SIG-M5 treated with dmso at 0.1 percent for 504 hours (cell line): ENCODE measurements around the gene SMLR1.
"Not testable (repeated sequence)": the region's sequence is repeated elsewhere in the genome, so short reads cannot be mapped to it uniquely, and the experiment has no call there.

Experiments used
- DNase-seq: peaks from one replicate; lab custom pipeline; 2025; ENCODE audit not compliant: unreplicated experiment; lab: John Stamatoyannopoulos, UW

The SMLR1 gene

DNA sequence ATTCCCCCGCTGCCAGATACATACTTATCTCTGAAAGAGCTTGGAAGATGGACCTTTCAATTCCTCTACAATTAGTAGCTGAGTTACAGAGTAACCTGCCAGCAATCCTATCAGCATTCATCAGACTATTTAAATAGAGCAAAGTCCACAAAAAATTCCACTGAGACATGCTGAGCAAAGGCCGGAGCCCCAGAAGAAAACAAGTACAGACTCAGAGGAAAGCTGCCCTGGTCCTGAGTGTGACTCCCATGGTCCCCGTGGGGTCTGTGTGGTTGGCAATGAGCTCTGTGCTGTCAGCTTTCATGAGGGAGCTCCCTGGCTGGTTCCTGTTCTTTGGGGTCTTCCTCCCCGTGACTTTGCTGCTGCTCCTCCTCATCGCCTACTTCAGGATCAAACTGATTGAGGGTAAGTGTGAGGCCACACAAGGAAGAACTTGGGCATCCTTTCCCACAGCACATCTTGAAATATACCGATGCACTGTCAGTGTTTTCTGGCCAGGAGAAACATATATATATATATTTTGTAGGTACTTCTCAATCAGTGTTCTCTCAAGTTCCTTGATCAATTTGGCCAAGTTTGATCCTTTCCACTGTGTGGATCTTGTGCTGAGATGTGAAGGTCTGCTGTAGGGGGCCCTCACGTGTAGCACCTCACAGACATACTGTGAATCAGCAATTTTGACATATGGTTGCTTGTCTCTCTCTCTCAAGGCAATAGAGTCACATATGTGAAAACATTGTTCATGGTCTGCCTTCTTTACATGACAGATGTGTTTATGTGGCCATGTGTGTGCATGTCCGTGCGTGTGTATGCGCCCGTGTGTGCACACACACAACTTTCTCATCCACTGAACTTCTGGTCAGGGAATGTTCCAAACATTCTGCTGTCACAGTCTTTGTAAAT lies at the start of gene SMLR1:
Gene SMLR1, plus strand, starts transcription at position 160 of the 903 bp plus-strand sequence. Its CDS starts 8 bp downstream, at position 168.
- no peak for DNase-seq

DNA sequence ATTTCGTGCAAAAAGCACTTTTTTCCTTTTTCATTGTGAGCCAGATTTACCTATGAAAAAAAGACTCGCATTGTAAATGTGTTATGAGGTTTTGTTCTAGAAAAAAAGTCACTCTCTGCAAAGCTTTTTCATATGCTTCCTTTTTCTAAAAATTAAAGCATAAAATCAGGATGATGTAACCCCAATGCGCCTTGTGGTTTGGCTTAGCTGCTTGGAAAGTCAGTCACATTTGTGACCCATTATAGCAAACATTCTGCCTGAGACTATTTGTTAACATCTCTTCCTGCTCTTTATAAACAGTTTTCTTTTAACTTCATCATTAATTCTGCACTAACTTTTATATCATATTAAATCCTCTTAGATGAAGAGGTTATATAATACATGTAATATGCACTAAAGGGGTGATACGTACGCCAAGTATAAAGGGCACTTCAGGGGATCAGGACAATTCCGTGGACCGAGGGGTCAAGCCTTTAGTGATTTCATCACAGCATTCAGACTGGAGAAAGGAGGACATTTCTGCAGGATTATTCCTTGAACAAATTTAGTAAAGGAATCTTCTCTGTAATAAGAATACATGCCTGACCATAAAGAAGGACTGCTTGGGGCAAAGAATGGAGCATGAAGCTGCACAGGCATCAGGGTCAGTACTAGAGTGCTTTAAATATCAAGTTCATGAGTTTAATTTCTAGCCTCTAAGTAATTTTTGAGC lies 48.1 kb upstream of the SMLR1 start:
- peak; percentile 24 for DNase-seq

DNA sequence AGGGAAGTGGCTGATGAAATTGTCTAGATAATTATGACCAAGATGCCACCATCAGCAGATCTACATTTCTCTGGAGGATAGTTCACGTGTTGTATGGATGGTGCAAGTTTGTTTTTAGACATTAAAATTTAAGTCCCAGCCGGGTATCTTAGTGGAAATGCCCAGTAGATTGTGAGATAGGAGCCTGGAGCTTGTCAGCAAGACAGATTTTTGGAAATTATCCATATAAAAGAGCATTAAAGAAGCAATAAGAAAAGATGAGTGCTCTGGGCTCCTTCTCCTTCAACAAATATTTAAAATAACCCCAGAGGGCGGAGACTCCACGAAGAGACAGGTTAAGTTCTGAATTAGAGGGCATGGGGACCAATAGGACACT lies 47.6 kb upstream of the SMLR1 start:
- no peak for DNase-seq

DNA sequence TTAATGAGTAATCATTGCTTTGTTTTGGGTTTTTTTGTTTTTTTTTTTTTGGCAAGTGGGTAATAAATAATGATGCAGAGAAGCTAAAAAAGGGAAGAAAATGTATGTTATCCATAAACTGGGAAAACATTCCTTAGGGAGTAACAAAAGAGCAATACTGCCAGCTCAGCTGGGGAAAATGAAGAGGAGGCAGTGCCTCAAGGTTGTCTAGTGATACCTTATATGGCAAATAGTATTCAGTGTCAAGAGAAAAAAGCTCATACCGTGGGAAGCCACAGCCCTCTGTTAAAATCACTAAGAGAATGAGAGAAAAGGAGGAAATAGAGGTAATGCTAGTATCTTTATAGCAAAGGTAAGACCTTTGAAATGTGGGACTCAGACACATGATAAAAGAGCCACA lies 47.1 kb upstream of the SMLR1 start:
- DNase-seq, result no peak

DNA sequence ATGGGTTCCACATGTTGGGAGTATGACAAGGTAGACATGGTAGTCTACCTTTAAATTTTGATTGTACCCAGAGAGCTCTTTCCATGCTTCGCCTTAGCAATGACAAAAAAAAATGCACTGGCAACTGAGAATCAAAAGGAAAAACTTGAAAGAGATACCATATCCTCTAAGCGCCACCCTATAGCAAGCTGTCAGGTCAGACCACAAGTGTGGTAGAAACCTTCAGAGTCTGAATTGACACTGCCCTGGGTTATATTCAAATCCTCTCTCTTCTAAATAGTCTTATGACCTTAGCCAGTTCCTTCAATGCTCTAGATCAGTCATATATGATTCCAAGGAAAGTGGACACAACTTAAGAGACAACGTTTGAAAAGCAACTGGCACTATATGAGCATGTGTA lies 45.6 kb upstream of the SMLR1 start:
- no peak for DNase-seq

DNA sequence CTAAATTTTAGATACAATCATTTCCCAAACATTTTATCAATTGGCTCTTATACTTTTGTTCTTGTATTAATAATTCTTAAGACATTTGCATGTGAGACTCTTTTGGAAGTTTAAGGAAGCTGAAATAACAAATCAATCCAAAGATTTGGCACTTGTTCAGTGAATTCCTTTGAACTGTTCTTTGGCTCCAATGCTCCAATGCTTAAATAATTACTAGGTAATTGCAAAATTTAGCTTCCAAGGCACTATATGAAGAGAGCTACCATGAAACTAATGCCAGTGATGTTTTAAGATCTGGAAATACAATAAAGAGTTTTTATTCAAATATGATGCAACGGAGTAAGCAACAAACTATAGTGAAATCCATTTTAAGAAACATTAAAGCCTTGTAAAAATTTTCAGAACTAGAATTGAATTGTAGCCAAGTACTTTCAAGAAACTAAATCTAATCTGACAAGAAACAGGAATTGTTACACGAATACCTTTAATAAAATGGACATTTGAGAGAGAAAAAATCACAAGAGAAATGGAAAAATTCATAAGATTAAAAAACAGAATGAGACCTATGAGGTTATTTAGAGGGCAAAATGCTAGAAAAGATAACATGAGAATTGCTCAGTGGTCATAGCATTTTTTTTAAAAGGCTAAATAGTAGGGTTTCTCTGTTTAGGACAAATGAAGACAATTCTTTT lies 43.6 kb upstream of the SMLR1 start:
- no peak for DNase-seq

DNA sequence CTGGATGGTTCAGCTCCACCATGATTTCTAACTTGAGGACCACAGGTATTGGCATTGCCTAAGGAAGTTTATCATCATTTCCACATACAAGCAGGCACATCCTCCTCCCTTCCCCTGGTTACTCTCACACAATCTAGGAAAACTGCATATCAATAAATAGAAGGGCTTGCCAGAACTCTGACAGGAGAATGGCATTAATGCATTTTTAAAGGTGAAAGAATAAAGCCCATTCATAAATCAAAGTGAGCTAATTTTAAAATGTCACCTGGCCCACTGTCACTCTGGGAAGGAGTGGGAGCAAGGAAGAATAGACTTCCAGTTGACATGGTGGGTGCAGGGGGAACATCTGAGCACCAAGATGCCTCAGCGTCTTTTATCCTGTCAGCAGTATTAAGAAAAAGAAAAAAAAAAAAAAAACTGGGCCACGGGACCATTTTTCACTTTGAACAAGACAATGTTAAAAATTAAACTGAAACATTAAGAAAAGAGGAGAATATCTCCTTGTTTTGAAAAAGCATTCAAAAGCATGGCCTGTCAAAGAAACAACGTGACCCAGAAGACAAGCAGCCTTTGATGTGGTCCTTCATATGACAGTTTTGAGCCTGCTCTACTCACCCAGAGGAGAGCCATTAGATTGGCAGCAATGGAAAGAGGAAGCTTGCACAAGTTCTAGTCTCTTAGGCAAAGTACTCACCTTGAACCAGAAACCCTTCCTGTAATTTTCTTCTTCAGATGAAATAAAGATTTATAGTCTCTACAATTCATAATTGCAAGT lies 39.3 kb upstream of the SMLR1 start:
- DNase-seq, result no peak

DNA sequence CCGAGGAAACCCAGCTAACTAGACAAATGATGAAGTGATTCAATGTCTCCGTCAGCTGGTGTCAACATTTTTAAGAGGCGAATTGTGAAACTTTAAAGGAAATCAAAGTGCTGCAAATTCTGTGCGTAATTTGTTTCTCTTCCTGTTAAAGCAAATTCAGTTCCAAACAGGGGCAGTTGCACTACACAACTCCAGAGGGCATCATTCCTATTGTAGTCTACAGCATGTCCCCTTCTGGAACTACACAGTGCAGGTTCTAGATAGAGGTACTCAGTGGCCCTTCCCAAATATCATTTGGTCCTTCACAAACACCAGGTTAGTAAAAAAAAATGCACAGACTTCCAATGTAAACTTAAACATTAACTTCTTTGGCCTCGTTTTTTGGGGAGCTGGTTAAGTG lies 38.3 kb upstream of the SMLR1 start:
- DNase-seq, result no peak

DNA sequence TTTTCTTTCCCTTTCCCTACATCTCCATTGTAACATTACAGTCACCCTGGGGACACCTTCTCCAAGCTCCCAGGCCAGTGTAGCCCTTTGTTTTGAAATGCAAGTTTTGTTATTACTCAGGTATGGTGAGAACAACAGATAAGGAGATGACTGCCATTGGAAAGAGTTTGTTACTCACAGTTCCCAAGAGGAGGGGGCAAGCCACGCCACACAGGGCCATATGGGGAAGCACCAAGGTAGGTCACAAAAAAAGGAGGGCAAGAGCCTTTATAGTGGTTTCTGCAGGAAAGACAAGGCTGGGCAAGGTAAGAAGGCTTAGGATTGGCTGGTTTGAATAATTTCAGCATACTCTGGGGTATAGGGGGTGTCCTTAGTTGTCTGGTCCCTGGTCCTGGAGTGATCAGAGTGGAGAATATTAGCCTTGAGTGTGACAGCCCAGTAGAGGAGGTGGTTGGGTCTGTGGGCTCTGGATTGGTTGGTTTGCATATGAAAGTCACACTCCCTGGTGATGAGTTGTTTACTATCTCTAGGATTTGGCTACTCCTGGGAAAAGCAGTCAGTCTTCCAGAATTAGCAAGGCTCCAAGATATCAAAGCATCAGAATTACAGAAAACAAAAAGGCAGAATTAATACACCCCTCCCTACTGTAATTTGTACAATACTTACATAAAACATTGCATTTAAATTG lies 33.1 kb upstream of the SMLR1 start:
- DNase-seq, result no peak

DNA sequence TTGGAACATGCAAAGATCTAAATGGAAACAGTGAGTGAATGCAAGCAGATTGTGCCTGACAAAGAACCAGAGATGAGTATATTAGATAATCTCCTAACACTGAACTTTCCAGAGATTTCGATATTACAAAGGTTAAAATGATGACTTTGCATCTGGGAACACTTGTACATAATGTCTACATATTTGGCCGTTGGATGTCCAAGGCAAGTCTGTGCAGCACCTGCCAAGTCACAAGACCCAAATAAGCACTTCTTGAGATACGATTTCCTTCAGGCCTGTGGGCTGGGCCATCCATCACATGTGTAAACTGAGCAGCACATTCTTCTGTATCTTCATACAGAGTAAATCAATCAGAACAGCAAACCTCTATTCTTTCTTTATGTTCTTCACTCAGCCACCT lies 32.5 kb upstream of the SMLR1 start:
- no peak for DNase-seq

DNA sequence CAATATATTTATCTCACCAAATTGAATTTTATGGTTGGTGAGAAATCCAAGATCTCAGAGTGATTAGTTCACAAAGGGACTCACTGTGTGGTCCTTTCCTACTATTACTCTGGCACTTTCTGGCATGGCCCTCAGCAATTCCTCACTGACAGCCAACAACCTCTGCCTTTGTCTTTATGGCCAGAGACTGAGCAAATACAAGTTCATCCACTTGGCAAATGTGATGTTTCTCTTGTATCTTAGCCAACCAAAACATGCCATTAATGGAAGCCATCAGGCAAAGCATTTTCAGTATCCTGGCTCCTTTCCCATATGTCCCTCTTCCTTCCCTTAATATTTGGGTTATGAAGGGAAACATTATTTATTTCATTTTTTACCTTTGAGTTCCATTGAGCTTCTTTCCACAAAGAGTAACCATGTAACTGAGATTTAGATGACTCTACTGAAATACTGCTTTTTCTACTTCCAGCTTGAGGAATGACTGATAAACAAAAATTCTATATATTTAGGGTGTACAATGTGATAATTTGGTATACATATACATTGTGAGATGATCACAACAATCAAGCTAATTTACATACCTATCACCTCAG lies 30.8 kb upstream of the SMLR1 start:
- no peak for DNase-seq

DNA sequence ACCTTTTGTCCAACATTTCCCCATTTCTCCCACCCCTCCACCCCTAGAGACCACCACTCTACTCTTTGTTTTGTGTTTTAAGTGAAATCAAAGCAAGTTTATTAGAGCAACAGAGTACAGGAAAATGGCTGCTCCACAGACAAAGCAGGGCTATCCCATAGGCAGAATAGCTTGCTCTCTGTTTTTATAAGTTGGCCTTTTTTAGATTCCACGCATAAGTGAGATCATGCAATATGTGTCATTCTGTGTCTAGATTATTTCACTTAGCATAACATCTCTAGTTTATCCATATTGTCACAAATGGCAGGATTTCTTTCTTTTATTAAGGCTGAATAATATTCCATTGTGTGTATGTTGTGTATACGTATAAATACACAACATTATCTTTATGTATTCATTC lies 30.1 kb upstream of the SMLR1 start:
- no peak for DNase-seq

DNA sequence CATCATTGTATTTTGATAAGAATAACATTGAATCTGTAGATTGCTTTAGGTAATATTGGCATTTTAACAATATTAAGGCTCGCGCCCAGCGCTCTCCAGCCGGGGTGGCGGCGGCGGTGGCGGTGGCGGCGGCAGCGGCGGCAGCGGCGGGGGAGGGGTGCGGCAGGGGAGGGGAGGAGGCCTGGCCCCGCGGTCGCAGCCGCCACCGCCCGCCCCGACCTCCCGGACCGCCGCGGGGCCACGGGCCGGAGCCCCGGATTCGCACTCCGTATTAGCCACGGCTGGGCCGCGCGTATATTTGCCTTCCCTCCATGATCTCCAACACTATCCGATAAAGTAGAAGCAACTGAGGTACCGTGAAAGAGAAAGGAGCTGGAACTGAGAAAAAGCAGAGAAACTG lies 25.8 kb upstream of the SMLR1 start:
- DNase-seq, result not testable (repeated sequence)

DNA sequence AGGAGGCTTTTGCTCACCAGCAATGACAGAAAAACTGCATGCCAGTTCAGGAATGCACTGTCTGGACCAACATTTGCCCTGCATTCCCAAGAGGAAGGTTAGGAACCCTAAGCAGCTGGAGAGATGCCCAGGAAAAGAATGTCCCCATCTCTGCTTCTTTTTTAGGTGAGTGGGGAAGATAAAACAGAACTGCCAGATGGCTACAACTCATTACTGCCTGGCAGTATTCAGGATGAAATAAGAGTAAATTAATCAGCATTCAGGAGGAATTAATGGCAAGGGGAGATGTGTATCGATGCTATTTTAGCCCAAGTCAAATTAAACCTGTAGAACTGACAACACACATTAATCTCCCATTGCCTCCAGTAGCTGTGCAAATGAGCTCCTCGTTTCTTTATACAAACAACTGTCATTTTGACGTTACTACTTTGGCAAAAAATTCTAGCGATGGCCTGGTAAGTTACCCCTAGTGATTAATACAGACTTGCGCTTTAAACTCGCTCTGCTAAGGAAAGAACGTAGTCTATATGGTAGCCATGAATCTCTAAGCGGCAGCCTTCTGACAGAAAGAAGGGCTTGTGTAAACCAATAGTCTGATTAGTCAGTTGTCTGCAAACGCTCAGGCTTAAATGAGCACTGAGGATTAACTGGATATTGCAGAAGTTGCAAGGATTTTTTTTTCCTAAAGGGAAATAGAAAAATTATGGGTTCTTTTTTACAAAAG lies 16.7 kb upstream of the SMLR1 start:
- no peak for DNase-seq

DNA sequence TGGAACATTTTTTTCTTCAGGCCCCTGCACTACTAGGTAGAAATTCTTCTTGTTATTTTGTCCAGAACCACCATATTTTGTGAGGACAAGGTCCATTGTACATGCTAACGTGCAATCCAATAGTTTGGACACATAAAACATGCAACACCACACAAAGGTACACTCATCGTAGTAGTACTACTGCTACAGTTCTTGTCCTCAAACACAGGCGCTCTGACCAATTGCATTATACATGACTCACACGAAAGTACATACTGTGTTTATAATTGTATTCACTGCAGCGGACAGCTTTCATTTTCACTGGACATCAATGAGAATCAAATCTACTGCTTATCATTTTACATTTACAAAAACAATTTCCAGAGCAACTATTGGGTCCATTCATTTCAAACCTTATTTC lies 15.3 kb upstream of the SMLR1 start:
- DNase-seq, result no peak

DNA sequence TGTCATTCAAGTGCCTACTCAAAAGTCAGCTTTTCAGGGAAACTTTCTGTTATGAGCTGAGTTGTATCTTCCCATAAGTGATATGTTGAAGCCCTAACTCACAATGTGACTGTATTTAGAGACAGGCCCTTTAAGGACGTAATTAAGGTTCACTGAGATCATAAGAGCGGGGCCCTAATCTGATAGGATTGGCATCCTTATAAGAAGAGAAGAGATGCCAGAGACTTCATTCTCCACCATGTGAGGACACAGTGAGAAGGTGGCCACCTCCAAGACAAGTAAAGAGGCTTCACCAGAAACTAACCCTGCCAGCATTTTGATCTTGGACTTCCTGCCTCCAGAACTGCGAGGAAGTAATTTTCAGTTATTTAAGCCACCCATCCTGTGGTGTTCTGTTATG lies 12.7 kb upstream of the SMLR1 start:
- DNase-seq, result no peak

DNA sequence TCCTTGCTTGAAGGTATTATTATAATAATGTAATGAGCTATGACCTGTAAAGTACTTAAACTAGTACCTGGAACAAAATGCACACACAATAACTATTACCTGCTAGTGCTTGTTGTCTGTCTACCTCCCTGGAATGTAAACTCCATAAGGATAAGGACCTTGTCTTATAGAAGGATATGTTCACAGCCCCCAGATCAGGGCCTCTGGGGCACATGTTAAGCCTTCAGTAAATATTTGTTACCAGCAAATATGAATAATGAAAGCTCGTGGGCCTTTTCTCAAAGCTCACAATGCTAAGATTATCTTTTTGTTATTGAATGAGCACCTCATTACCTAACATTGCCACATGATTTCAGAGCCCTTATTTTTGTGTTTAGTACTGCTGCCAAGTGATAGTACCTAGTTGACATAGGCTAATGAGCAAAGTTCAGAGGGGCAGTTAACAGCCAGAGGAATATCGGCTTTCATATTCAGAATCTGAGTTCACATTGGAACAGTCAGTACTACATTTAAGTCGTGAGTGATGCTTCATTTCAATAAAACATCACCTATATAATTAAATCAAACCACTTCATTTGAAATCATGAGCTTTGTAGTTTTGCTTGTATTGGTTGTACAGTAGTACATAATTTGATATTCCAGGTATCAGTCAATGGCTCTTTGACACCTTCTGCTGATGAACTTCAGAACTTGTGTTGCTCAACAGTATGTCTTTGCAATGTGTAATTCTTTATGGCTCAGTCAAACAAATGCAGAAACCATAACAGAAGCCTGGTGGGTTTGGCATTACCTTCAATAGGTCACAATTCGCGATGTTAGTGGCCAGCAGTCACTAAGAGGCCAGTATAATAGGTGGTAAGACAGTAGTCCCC lies 11.8 kb upstream of the SMLR1 start:
- DNase-seq, result no peak

DNA sequence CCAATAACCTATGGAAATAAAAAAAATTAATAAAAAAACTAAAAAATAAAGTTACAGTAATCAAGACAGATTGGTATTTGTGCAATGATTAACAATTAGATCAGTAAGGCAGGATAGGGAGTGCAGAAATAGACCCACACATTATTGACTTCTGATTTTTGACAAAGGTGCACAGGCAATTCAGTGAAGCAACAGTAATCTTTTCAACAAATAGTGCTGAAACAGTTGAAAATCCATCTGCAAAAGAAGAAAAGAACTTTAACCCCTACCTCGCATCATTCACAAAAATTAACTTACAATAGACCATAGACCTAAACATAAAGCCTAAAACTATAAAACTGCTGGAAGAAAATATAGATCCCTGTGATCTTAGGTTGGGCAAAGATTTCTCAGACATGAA lies 4.5 kb upstream of the SMLR1 start:
- no peak for DNase-seq
